ENCODE results near the gene DOK6.
"Not testable (repeated sequence)": the region's sequence is repeated elsewhere in the genome, so short reads cannot be mapped to it uniquely, and the experiment has no call there.

Gene DOK6

GRCh38 chr18:69808399-69808798, 407.7 kb downstream of the DOK6 start:
- Histone ChIP-seq H3K4me3 (no peak overlapping the region), H3K9ac (ENCODE audit: insufficient read length) (no peak overlapping the region), H3K36me3 (ENCODE audit: insufficient read depth, low read length) (no peaks in the 10 kb centered on the region), H3K9me3 (ENCODE audit: low read depth, low read length) (no peaks in the 10 kb centered on the region), H3K27ac (no peak overlapping the region)
- no peak for TF ChIP-seq EZH2 (IDR thresholded peaks at IDR 0.05)
- no peak for TF ChIP-seq FOXP2 (optimal IDR thresholded peaks at IDR 0.05; ENCODE audit: control extremely low read depth, extremely low read length, insufficient read depth)
- TF ChIP-seq POLR2AphosphoS5 (IDR thresholded peaks at IDR 0.05; ENCODE audit: borderline replicate concordance, low read depth, low read length): no peak
- DNase-seq (ENCODE audit: low read depth, low spot score): no peak

- Histone ChIP-seq H3K27ac (no peak overlapping the region), H3K9me3 (ENCODE audit: low read depth, low read length) (no peaks in the 10 kb centered on the region), H3K36me3 (ENCODE audit: insufficient read depth, low read length) (no peaks in the 10 kb centered on the region), H3K4me3 (no peak overlapping the region), H3K9ac (ENCODE audit: insufficient read length) (no peak overlapping the region)
- DNase-seq (ENCODE audit: low read depth, low spot score): no peak
- no peak for TF ChIP-seq EZH2 (IDR thresholded peaks at IDR 0.05)
- no peak for TF ChIP-seq POLR2AphosphoS5 (IDR thresholded peaks at IDR 0.05; ENCODE audit: borderline replicate concordance, low read depth, low read length)
- TF ChIP-seq FOXP2 (optimal IDR thresholded peaks at IDR 0.05; ENCODE audit: control extremely low read depth, extremely low read length, insufficient read depth): no peak
These were observed 412.9 kb downstream of the DOK6 start for GRCh38 chr18:69813559-69813958.

- H3K36me3 ChIP-seq (ENCODE audit: insufficient read depth, low read length): no peaks in the 10 kb centered on the region
- H3K4me3 ChIP-seq: no peak overlapping the region
- H3K27ac ChIP-seq: no peak overlapping the region
- no peaks in the 10 kb centered on the region for H3K9me3 ChIP-seq (ENCODE audit: low read depth, low read length)
- TF ChIP-seq EZH2 (IDR thresholded peaks at IDR 0.05) (no peak), POLR2AphosphoS5 (IDR thresholded peaks at IDR 0.05; ENCODE audit: borderline replicate concordance, low read depth, low read length) (no peak), FOXP2 (optimal IDR thresholded peaks at IDR 0.05; ENCODE audit: control extremely low read depth, extremely low read length, insufficient read depth) (no peak)
- no peak for DNase-seq (ENCODE audit: low read depth, low spot score)
- H3K9ac ChIP-seq (ENCODE audit: insufficient read length): no peak overlapping the region
These were observed 414.2 kb downstream of the DOK6 start for GRCh38 chr18:69814861-69815385.

- Histone ChIP-seq H3K9ac (ENCODE audit: insufficient read length) (no peak overlapping the region), H3K27ac (no peak overlapping the region), H3K4me3 (no peak overlapping the region), H3K36me3 (ENCODE audit: insufficient read depth, low read length) (no peaks in the 10 kb centered on the region), H3K9me3 (ENCODE audit: low read depth, low read length) (no peaks in the 10 kb centered on the region)
- no peak for DNase-seq (ENCODE audit: low read depth, low spot score)
- TF ChIP-seq POLR2AphosphoS5 (IDR thresholded peaks at IDR 0.05; ENCODE audit: borderline replicate concordance, low read depth, low read length): no peak
- no peak for TF ChIP-seq FOXP2 (optimal IDR thresholded peaks at IDR 0.05; ENCODE audit: control extremely low read depth, extremely low read length, insufficient read depth)
- TF ChIP-seq EZH2 (IDR thresholded peaks at IDR 0.05): no peak
These were observed 416.8 kb downstream of the DOK6 start for GRCh38 chr18:69817335-69817940.

GRCh38 chr18:69819460-69819859, 418.8 kb downstream of the DOK6 start:
- no peak overlapping the region for H3K4me3 ChIP-seq
- TF ChIP-seq EZH2 (IDR thresholded peaks at IDR 0.05): no peak
- no peak overlapping the region for H3K9ac ChIP-seq (ENCODE audit: insufficient read length)
- H3K27ac ChIP-seq: no peak overlapping the region
- H3K9me3 ChIP-seq (ENCODE audit: low read depth, low read length): no peaks in the 10 kb centered on the region
- no peak for DNase-seq (ENCODE audit: low read depth, low spot score)
- H3K36me3 ChIP-seq (ENCODE audit: insufficient read depth, low read length): no peaks in the 10 kb centered on the region

GRCh38 chr18:69820538-69820937, 419.9 kb downstream of the DOK6 start:
- no peak overlapping the region for H3K9ac ChIP-seq (ENCODE audit: insufficient read length)
- DNase-seq (ENCODE audit: low read depth, low spot score): no peak

GRCh38 chr18:69830189-69830588, 429.5 kb downstream of the DOK6 start:
- Histone ChIP-seq H3K27ac (no peak overlapping the region), H3K36me3 (ENCODE audit: insufficient read depth, low read length) (no peaks in the 10 kb centered on the region), H3K9ac (ENCODE audit: insufficient read length) (no peak overlapping the region), H3K4me3 (no peak overlapping the region), H3K9me3 (ENCODE audit: low read depth, low read length) (no peaks in the 10 kb centered on the region)
- no peak for TF ChIP-seq EZH2 (IDR thresholded peaks at IDR 0.05)
- no peak for TF ChIP-seq POLR2AphosphoS5 (IDR thresholded peaks at IDR 0.05; ENCODE audit: borderline replicate concordance, low read depth, low read length)
- TF ChIP-seq FOXP2 (optimal IDR thresholded peaks at IDR 0.05; ENCODE audit: control extremely low read depth, extremely low read length, insufficient read depth): no peak
- DNase-seq (ENCODE audit: low read depth, low spot score): no peak

More at GRCh38 chr18:69820538-69820937, 419.9 kb downstream of the DOK6 start:
- H3K27ac ChIP-seq: no peak overlapping the region
- no peak for TF ChIP-seq EZH2 (IDR thresholded peaks at IDR 0.05)
- TF ChIP-seq FOXP2 (optimal IDR thresholded peaks at IDR 0.05; ENCODE audit: control extremely low read depth, extremely low read length, insufficient read depth): no peak
- TF ChIP-seq POLR2AphosphoS5 (IDR thresholded peaks at IDR 0.05; ENCODE audit: borderline replicate concordance, low read depth, low read length): no peak
- H3K4me3 ChIP-seq: no peak overlapping the region
- no peaks in the 10 kb centered on the region for H3K36me3 ChIP-seq (ENCODE audit: insufficient read depth, low read length)
- H3K9me3 ChIP-seq (ENCODE audit: low read depth, low read length): no peaks in the 10 kb centered on the region

GRCh38 chr18:69834980-69835379, 434.3 kb downstream of the DOK6 start:
- H3K9ac ChIP-seq (ENCODE audit: insufficient read length); DNase-seq (ENCODE audit: low read depth, low spot score); H3K36me3 ChIP-seq (ENCODE audit: insufficient read depth, low read length); H3K4me3 ChIP-seq; H3K27ac ChIP-seq; H3K9me3 ChIP-seq (ENCODE audit: low read depth, low read length): not testable (repeated sequence)

- no peaks in the 10 kb centered on the region for H3K36me3 ChIP-seq (ENCODE audit: insufficient read depth, low read length)
- TF ChIP-seq POLR2AphosphoS5 (IDR thresholded peaks at IDR 0.05; ENCODE audit: borderline replicate concordance, low read depth, low read length): no peak
- no peak for DNase-seq (ENCODE audit: low read depth, low spot score)
- H3K4me3 ChIP-seq: no peak overlapping the region
- no peaks in the 10 kb centered on the region for H3K9me3 ChIP-seq (ENCODE audit: low read depth, low read length)
- no peak overlapping the region for H3K9ac ChIP-seq (ENCODE audit: insufficient read length)
- no peak overlapping the region for H3K27ac ChIP-seq
These were observed 437.3 kb downstream of the DOK6 start for GRCh38 chr18:69838003-69838402.
